HG02763 (cell line): Measurements from ENCODE around the gene SGSH.
"Not testable (repeated sequence)": the region's sequence is repeated elsewhere in the genome, so short reads cannot be mapped to it uniquely, and the experiment has no call there.

Experiments
- ATAC-seq: cut with Tn5 transposase; IDR thresholded peaks from one replicate; pipeline ENCODE4 v1.9.1; 2021; ENCODE audit warnings: mild to moderate bottlenecking, moderate library complexity; ENCODE audit not compliant: unreplicated experiment

SGSH gene

GRCh38 chr17:80254396-80255251 is 34.5 kb upstream of the SGSH start:
- peak; percentile 57 for ATAC-seq

- ATAC-seq = no peak
Observed at GRCh38 chr17:80253631-80254395, 33.7 kb upstream of the SGSH start.

- ATAC-seq = no peak
Observed at GRCh38 chr17:80252871-80253270, 32.7 kb upstream of the SGSH start.

GRCh38 chr17:80251966-80252365 is 31.8 kb upstream of the SGSH start:
- ATAC-seq = no peak

GRCh38 chr17:80248894-80249710 is 29.0 kb upstream of the SGSH start:
- no peak for ATAC-seq

GRCh38 chr17:80248001-80248893 is 28.1 kb upstream of the SGSH start:
- ATAC-seq = no peak

GRCh38 chr17:80247561-80247960 is 27.4 kb upstream of the SGSH start:
- ATAC-seq = no peak

- no peak for ATAC-seq
Observed at GRCh38 chr17:80246726-80247125, 26.6 kb upstream of the SGSH start.

GRCh38 chr17:80246266-80246681 is 26.1 kb upstream of the SGSH start:
- ATAC-seq = no peak

GRCh38 chr17:80245566-80246265 is 25.6 kb upstream of the SGSH start:
- no peak for ATAC-seq

GRCh38 chr17:80244871-80245509 is 24.9 kb upstream of the SGSH start:
- no peak for ATAC-seq

GRCh38 chr17:80244448-80244847 is 24.3 kb upstream of the SGSH start:
- not testable (repeated sequence) for ATAC-seq

GRCh38 chr17:80243526-80244433 is 23.6 kb upstream of the SGSH start:
- no peak for ATAC-seq

- no peak for ATAC-seq
Observed at GRCh38 chr17:80242505-80242904, 22.4 kb upstream of the SGSH start.

- no peak for ATAC-seq
Observed at GRCh38 chr17:80237386-80237785, 17.3 kb upstream of the SGSH start.

GRCh38 chr17:80236911-80237310 is 16.8 kb upstream of the SGSH start:
- no peak for ATAC-seq

- ATAC-seq = no peak
Observed at GRCh38 chr17:80233202-80233601, 13.1 kb upstream of the SGSH start.

GRCh38 chr17:80232438-80232837 is 12.3 kb upstream of the SGSH start:
- ATAC-seq = no peak
